ENCODE results near the gene SERPIND1. TPM values are rescaled to one million over a fixed set of nuclear protein-coding genes. Genes with fewer than 3 reads are reported as not detected.

Gene SERPIND1
- total and polyA plus RNA-seq, 11 donors: 0.04 to 0.44 (median 0.15) TPM; not detected in 5

GRCh38 chr22:20809538-20810185 lies 35.7 kb downstream of the SERPIND1 start:
- intact Hi-C loops (cut with DNase I): no loop called here
- no peak for ATAC-seq

GRCh38 chr22:20810645-20811044 lies 36.7 kb downstream of the SERPIND1 start:
- Histone ChIP-seq H3K27me3 (no peaks in the 10 kb centered on the region), H3K36me3 (peaks cover 0 to 97% (median 93%) of the 10 kb centered on the region in 9 donors), H3K4me1 (no peaks in the 10 kb centered on the region), H3K9me3 (no peaks in the 10 kb centered on the region), H3K4me3 (no peak overlapping the region), H3K27ac (no peak overlapping the region)
- TF ChIP-seq CTCF (IDR thresholded peaks at IDR 0.05) (no peak), POLR2A (IDR thresholded peaks at IDR 0.05) (no peak)
- ATAC-seq (no peak), DNase-seq (no peak)
- intact Hi-C loops (cut with DNase I): no loop called here
- 92 to 94% (median 93%) methylated on average over 9 of the region's 9 CpGs for WGBS, 4 donors

More at GRCh38 chr22:20809538-20810185, 35.7 kb downstream of the SERPIND1 start:
- DNase-seq: no peak
- Histone ChIP-seq H3K36me3 (peaks cover 0 to 97% (median 93%) of the 10 kb centered on the region in 9 donors), H3K4me1 (no peaks in the 10 kb centered on the region), H3K27me3 (no peaks in the 10 kb centered on the region), H3K27ac (no peak overlapping the region), H3K4me3 (no peak overlapping the region), H3K9me3 (no peaks in the 10 kb centered on the region)
- TF ChIP-seq CTCF (IDR thresholded peaks at IDR 0.05) (no peak), POLR2A (IDR thresholded peaks at IDR 0.05) (no peak)
- WGBS, 4 donors: 91 to 96% (median 93%) methylated on average over 6 of the region's 6 CpGs

- TF ChIP-seq POLR2A (IDR thresholded peaks at IDR 0.05): no peak
- no peak for TF ChIP-seq CTCF (IDR thresholded peaks at IDR 0.05)
- intact Hi-C loops (cut with DNase I): no loop called here
- no peaks in the 10 kb centered on the region for H3K9me3 ChIP-seq
- no peak overlapping the region for H3K27ac ChIP-seq
- DNase-seq (no peak), ATAC-seq (no peak)
- H3K36me3 ChIP-seq: peaks cover 0 to 97% (median 93%) of the 10 kb centered on the region in 9 donors
- no peaks in the 10 kb centered on the region for H3K4me1 ChIP-seq
- 93 to 100% (median 94%) methylated on average over 1 of the region's 1 CpG for WGBS, 4 donors
- H3K4me3 ChIP-seq: no peak overlapping the region
- H3K27me3 ChIP-seq: no peaks in the 10 kb centered on the region
These were observed 37.3 kb downstream of the SERPIND1 start for GRCh38 chr22:20811171-20811570.

- no peak for ATAC-seq
- no peaks in the 10 kb centered on the region for H3K9me3 ChIP-seq
- intact Hi-C loops (cut with DNase I): no loop called here
- no peak for DNase-seq
- no peak overlapping the region for H3K27ac ChIP-seq
- TF ChIP-seq POLR2A (IDR thresholded peaks at IDR 0.05): no peak
- TF ChIP-seq CTCF (IDR thresholded peaks at IDR 0.05): no peak
- H3K4me1 ChIP-seq: no peaks in the 10 kb centered on the region
- H3K4me3 ChIP-seq: no peak overlapping the region
- H3K36me3 ChIP-seq: peaks cover 0 to 97% (median 93%) of the 10 kb centered on the region in 9 donors
- WGBS, 4 donors: 95 to 100% (median 99%) methylated on average over 5 of the region's 5 CpGs
- no peaks in the 10 kb centered on the region for H3K27me3 ChIP-seq
These were observed 38.2 kb downstream of the SERPIND1 start for GRCh38 chr22:20811971-20812660.

Measured in heart left ventricle (tissue), 16 donors.